ENCODE results near the gene PPAN. TPM values are rescaled to one million over a fixed set of nuclear protein-coding genes. Genes with fewer than 3 reads are reported as not detected.

Gene PPAN
- total RNA-seq, 2 donors from 2014 or later: 21.6 to 53.8 TPM

- no peak for TF ChIP-seq CTCF (IDR thresholded peaks at IDR 0.05)
- Histone ChIP-seq H3K9ac (ENCODE audit: low read depth in 2 of 2, low read length in 2 of 2) (no peak overlapping the region), H3K27me3 (no peaks in the 10 kb centered on the region), H3K27ac (no peak overlapping the region), H3K9me3 (no peaks in the 10 kb centered on the region), H3K36me3 (peaks cover 19% of the 10 kb centered on the region), H3K4me1 (no peaks in the 10 kb centered on the region), H3K4me3 (no peak overlapping the region)
- no peak for DNase-seq
- intact Hi-C loops (cut with DNase I): no loop called here
Measured at GRCh38 chr19:10158071-10158470, 51.9 kb downstream of the PPAN start.

DNA sequence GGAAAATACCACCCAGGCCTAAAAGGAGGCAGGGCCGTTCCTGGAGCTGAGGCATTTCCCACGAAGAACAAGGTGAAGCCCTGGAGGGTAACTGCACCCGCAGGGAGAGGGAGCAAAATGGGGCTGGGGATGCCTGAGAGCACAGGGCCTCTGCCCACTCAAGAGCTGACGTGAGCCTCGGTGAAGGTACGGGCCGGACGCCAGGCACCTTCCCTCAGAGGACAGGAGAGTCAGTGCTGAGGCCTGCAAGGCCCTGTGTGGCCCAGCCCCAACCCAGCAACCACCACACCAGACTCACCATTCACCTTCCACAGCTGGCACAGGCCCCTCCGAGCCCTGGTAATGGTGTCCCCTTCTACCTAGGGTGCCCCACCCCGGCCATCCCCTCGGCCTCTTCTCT lies 52.3 kb downstream of the PPAN start:
- no peak for DNase-seq
- Histone ChIP-seq H3K4me1 (no peaks in the 10 kb centered on the region), H3K4me3 (no peak overlapping the region), H3K36me3 (peaks cover 19% of the 10 kb centered on the region), H3K9me3 (no peaks in the 10 kb centered on the region), H3K27ac (no peak overlapping the region), H3K9ac (ENCODE audit: low read depth in 2 of 2, low read length in 2 of 2) (no peak overlapping the region), H3K27me3 (no peaks in the 10 kb centered on the region)
- intact Hi-C loops (cut with DNase I): no loop called here
- TF ChIP-seq CTCF (IDR thresholded peaks at IDR 0.05): no peak

DNA sequence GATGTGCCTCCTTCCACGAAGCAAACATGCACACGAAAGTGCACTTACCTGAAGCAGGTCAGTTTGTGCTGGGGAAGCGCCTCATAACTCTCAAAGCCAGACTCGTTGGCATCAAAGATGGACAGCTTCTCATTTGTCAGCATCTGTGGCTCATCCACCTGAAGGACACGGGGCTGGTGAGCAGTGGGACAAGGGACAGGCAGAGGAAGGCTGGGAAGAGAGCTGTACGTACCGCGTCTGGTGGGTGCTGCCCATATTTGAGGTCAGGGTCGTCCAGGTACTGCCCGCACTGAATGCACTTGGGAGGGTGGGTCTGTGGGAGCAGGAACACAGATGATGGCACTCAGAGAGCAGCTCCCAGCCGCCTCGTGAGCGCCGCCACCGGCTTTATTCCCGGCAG lies 53.4 kb downstream of the PPAN start:
- Histone ChIP-seq H3K4me1 (no peaks in the 10 kb centered on the region), H3K27ac (no peak overlapping the region), H3K9ac (ENCODE audit: low read depth in 2 of 2, low read length in 2 of 2) (no peak overlapping the region), H3K27me3 (no peaks in the 10 kb centered on the region), H3K9me3 (no peaks in the 10 kb centered on the region), H3K36me3 (peaks cover 19% of the 10 kb centered on the region), H3K4me3 (no peak overlapping the region)
- intact Hi-C loops (cut with DNase I): no loop called here
- no peak for TF ChIP-seq CTCF (IDR thresholded peaks at IDR 0.05)
- DNase-seq: no peak

Other genes starting within 250 kb of the PPAN start
- 1 to 10 TPM; 1.2 to 1.9 TPM for gene OLFM2, start 169.8 kb upstream of the PPAN start, total RNA-seq
- 1 to 10 TPM; 2.4 to 5.5 TPM for gene COL5A3, start 95.9 kb upstream of the PPAN start, total RNA-seq
- under 1 TPM in 1 of 2 donors, not detected in 1; 0.24 TPM for gene RDH8, start 92.9 kb upstream of the PPAN start, total RNA-seq
- 10 to 100 TPM; 15.1 to 21.3 TPM for gene SHFL, start 20.0 kb upstream of the PPAN start, total RNA-seq
- under 1 TPM in 1 of 2 donors, not detected in 1; 0.21 TPM for gene ANGPTL6, start 3.7 kb upstream of the PPAN start, total RNA-seq
- gene P2RY11, start 5.3 kb downstream of the PPAN start, total RNA-seq: 10 to 100 TPM in 1 of 2 donors, 1 to 10 TPM in 1; 7.6 to 16.7 TPM
- 100 to 1,000 TPM; 141 to 202 TPM for gene EIF3G, start 13.5 kb downstream of the PPAN start, total RNA-seq
- gene DNMT1, start 88.6 kb downstream of the PPAN start, total RNA-seq: 100 to 1,000 TPM in 1 of 2 donors, 10 to 100 TPM in 1; 36.3 to 139 TPM
- 1 to 10 TPM; 2.4 to 5.2 TPM for gene S1PR2, start 125.0 kb downstream of the PPAN start, total RNA-seq
- 100 to 1,000 TPM in 1 of 2 donors, 10 to 100 TPM in 1; 48.9 to 116 TPM for gene MRPL4, start 145.9 kb downstream of the PPAN start, total RNA-seq
- gene ICAM1, start 164.8 kb downstream of the PPAN start, total RNA-seq: 10 to 100 TPM in 1 of 2 donors, 1 to 10 TPM in 1; 3.5 to 13.1 TPM
- gene ICAM4, start 180.6 kb downstream of the PPAN start, total RNA-seq: under 1 TPM; 0.19 to 0.37 TPM
- 1 to 10 TPM in 1 of 2 donors, under 1 TPM in 1; 0.74 to 1.3 TPM for gene ICAM5, start 183.6 kb downstream of the PPAN start, total RNA-seq
- gene ZGLP1, start 203.5 kb downstream of the PPAN start, total RNA-seq: 1 to 10 TPM in 1 of 2 donors, under 1 TPM in 1; 0.96 to 5.1 TPM
- 10 to 100 TPM; 10.7 to 19.8 TPM for gene FDX2, start 209.7 kb downstream of the PPAN start, total RNA-seq
- 100 to 1,000 TPM in 1 of 2 donors, 10 to 100 TPM in 1; 67.1 to 101 TPM for gene RAVER1, start 227.2 kb downstream of the PPAN start, total RNA-seq
- gene ICAM3, start 233.3 kb downstream of the PPAN start, total RNA-seq: 10 to 100 TPM; 27.2 to 31.8 TPM